Fibroblast of mammary gland (primary cell): ENCODE data around the gene SIT1.

Experiments used
- DNase-seq: peaks from one replicate; pipeline ENCODE4 v3.0.0-alpha.2; 2010; ENCODE audit warnings: low read depth
- H3K4me3 ChIP-seq: 2 replicates; pipeline ENCODE4 v1.5.1; 2011; ENCODE audit warnings: low read depth, mild to moderate bottlenecking, low read length, moderate library complexity; ENCODE audit not compliant: control insufficient read depth
- TF ChIP-seq, protein P1 (sequence below): conservative IDR thresholded peaks from 2 replicates; pipeline ENCODE4 v1.5.1; 2011; ENCODE audit warnings: low read depth, low read length, inconsistent platforms; ENCODE audit not compliant: control insufficient read depth, insufficient read depth

Gene SIT1

DNA sequence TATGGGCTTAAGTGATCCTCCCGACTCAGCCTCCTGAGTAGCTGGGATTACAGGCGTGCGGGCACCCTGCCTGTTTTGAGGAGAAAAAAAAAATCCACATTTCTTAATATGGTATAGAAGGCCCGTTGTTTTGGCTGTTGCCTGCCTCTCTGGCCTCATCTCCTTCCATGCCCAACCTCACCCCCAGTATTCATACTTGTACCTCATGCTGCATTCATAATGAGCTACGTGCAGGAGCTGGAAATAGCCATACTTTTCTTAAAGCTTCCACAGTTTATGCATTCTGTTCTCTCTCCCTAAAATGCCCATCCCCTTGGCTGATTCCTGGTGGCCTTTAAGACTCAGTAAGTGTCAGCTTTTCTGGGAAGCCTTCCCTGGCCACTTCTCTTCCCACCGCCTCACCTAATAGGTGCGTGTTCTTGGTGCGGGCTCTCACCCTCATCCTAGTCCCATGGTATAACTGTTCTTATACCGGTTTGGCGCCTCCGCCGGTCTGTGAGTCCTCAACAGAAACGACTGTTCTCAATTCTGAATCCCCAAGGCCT, 41.1 kb upstream of the SIT1 start:
- TF ChIP-seq, protein P1, sequence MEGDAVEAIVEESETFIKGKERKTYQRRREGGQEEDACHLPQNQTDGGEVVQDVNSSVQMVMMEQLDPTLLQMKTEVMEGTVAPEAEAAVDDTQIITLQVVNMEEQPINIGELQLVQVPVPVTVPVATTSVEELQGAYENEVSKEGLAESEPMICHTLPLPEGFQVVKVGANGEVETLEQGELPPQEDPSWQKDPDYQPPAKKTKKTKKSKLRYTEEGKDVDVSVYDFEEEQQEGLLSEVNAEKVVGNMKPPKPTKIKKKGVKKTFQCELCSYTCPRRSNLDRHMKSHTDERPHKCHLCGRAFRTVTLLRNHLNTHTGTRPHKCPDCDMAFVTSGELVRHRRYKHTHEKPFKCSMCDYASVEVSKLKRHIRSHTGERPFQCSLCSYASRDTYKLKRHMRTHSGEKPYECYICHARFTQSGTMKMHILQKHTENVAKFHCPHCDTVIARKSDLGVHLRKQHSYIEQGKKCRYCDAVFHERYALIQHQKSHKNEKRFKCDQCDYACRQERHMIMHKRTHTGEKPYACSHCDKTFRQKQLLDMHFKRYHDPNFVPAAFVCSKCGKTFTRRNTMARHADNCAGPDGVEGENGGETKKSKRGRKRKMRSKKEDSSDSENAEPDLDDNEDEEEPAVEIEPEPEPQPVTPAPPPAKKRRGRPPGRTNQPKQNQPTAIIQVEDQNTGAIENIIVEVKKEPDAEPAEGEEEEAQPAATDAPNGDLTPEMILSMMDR = no peak

DNA sequence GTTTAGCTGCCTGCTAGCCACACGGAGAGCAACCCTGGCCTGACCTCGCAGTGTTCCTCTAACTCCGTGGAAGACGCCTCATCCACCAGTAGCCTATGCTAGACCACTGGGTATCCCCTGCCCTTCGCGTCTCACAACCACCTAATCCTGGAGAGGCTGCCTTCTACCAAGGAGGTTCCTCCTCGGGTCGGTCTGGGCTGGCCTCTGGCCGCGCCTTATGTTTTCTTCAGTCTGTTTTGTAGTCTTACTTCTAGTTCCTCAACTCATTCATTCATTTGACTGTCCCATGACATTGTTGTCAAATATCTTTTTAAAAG, 40.6 kb upstream of the SIT1 start:
- no peak for DNase-seq
- TF ChIP-seq, protein P1 = no peak
- peak overlapping the region; percentile 96 for H3K4me3 ChIP-seq

More for the DNA sequence above, 41.1 kb upstream of the SIT1 start:
- no peak for DNase-seq
- H3K4me3 ChIP-seq = no peak overlapping the region

DNA sequence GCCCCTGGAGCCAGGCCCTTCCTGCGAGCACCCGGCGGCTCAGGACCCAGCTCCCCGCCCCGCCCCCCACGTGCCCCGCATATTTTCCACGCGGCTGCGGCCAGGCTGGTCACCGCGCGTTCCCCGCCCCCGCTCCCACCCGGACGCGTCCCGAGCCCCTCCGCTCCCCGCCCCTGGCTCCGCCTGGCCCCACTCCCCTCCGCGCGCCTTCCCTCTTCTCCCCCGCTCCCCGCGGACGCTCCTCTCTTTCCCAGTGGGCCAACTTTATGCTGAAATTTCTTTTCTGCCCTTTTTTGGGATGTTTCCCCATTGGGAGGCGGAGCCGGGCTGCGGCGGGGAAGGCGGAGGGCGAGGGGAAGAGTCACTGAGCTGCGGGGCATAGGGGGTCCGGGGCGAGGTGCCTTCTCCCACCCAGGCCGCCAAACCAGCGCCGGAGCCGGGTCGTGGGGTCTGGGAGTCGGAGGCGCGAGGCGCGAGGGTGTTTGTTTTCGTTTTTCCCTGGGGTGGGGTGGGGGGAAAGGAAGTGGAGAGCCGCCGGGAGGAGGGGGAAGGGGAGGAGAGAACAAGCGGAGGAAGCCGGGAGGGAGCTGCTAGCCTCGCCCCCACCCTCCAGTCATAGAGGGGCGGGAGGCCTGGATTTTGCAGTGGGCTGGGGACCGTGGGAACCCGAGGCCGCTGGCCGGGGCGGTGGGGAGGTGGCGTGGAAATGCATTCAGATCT, 40.0 kb upstream of the SIT1 start:
- peak overlapping the region; percentile 96 for H3K4me3 ChIP-seq
- TF ChIP-seq, protein P1 = no peak
- peak; percentile 67 for DNase-seq

GRCh38 chr9:35690294-35690613, 39.5 kb upstream of the SIT1 start:
- TF ChIP-seq, protein P1 = no peak
- peak overlapping the region; percentile 96 for H3K4me3 ChIP-seq
- peak; percentile 64 for DNase-seq

- peak within 1 kb of the TSS; percentile 96 for H3K4me3 ChIP-seq
- TF ChIP-seq, protein P1 = no peak
- DNase-seq = peak; percentile 82
These were observed 39.0 kb upstream of the SIT1 start, which contains the start of gene TPM2 for GRCh38 chr9:35689542-35690293. TPM2 (minus strand) TSS chr9:35689925; CDS start chr9:35689817, 108 bp downstream.

DNA sequence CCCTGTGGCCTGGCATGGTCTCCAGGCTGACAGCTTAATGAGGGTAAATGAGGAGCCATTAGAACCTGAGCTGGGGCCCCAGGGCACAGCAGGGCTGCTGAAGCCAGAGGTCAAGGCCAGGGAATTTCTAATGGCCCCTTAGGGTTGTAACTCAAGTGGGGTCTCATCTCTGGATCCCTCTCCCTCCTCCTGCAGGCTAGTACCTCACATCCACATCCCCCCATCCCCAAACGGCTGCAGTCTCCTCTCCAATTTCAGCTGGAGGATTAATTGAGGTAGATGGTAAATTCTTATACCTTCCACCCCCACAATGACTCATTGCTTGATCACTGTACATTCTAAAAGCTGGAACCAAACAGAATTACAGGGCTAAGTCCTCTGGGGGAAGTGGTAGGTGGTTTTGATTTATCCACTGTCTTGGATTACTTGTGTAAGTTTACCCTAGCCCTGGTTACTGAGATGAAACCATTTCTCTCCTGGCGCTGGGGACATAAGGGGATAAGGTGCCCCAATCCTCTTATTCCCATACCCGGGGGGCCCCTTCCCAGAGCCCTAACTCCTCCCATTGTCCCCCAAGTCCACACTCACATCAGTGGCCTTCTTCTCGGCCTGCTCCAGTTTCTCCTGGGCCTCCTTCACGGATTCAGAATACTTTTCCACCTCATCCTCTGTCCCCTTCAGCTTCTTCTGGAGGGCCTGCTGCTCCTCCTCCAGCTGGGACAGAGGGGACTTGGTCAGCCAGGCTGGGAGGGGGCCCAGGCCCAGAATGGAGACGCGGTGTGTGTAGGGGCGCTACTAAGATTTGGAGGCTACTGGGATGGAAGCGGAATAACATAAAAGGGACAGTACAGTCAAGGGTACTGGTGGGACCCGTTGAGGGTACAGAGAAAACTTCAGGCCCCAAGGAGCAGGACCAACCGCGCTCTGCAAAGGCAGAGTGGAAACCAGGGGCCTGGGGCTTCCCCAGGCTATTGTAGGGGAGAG, 38.1 kb upstream of the SIT1 start:
- peak overlapping the region; percentile 96 for H3K4me3 ChIP-seq
- peak; percentile 95 for DNase-seq
- TF ChIP-seq, protein P1 = no peak
